ENCODE measurements around the gene NBPF6. TPM values are rescaled to one million over a fixed set of nuclear protein-coding genes. Genes with fewer than 3 reads are reported as not detected.
"Not testable (repeated sequence)": the region's sequence is repeated elsewhere in the genome, so short reads cannot be mapped to it uniquely, and the experiment has no call there.

The NBPF6 gene
- total RNA-seq (not detected), polyA plus RNA-seq (not detected)
- long read RNA-seq, donor 1, result 0 reads
- long read RNA-seq, donor 2, result 0 reads
- long read RNA-seq, donor 3, result 0 reads
- long read RNA-seq, donor 4, result 0 reads
- long read RNA-seq, donor 5, result 0 reads
- long read RNA-seq, donor 6, result 0 reads
- long read RNA-seq, donor 7, result 0 reads
- long read RNA-seq, donor 8, result 0 reads
- long read RNA-seq, donor 9, result 0 reads
- long read RNA-seq, donor 10, result 0 reads

- DNase-seq; H3K9me3 ChIP-seq; H3K27ac ChIP-seq; H3K4me3 ChIP-seq; H3K36me3 ChIP-seq; intact Hi-C loops (cut with DNase I; ENCODE audit: low total_unique reads); H3K27me3 ChIP-seq; H3K4me1 ChIP-seq: not testable (repeated sequence)
- WGBS, 5 donors, result 73 to 95% methylated on average over 2 to 3 of the region's 5 CpGs; no CpG with 5 or more reads in 3 of the 5 donors
Observed at GRCh38 chr1:108450043-108450442, at the start of gene NBPF6. NBPF6 (plus strand) TSS chr1:108450343; CDS start chr1:108450602, 259 bp downstream.

GRCh38 chr1:108411098-108411833, 38.9 kb upstream of the NBPF6 start:
- H3K27me3 ChIP-seq; H3K4me1 ChIP-seq; H3K36me3 ChIP-seq; H3K4me3 ChIP-seq; H3K27ac ChIP-seq; DNase-seq; H3K9me3 ChIP-seq; intact Hi-C loops (cut with DNase I; ENCODE audit: low total_unique reads): not testable (repeated sequence)
- no CpG with 5 or more reads among the region's 6 CpGs for WGBS, 5 donors

- H3K27ac ChIP-seq; H3K4me1 ChIP-seq; H3K4me3 ChIP-seq; H3K9me3 ChIP-seq; H3K27me3 ChIP-seq; H3K36me3 ChIP-seq; intact Hi-C loops (cut with DNase I; ENCODE audit: low total_unique reads); DNase-seq: not testable (repeated sequence)
- no CpG with 5 or more reads among the region's 5 CpGs for WGBS, 5 donors
Observed at GRCh38 chr1:108420129-108420528, 30.0 kb upstream of the NBPF6 start.

GRCh38 chr1:108421061-108421916, 28.9 kb upstream of the NBPF6 start:
- not testable (repeated sequence) for DNase-seq

GRCh38 chr1:108426877-108427276, 23.3 kb upstream of the NBPF6 start:
- H3K27ac ChIP-seq; DNase-seq; H3K27me3 ChIP-seq; H3K36me3 ChIP-seq; H3K4me3 ChIP-seq; H3K4me1 ChIP-seq; intact Hi-C loops (cut with DNase I; ENCODE audit: low total_unique reads); H3K9me3 ChIP-seq: not testable (repeated sequence)
- WGBS, 5 donors, result 42 to 53% methylated on average over 1 of the region's 1 CpG; no CpG with 5 or more reads in 3 of the 5 donors

More at GRCh38 chr1:108421061-108421916, 28.9 kb upstream of the NBPF6 start:
- H3K9me3 ChIP-seq; H3K4me3 ChIP-seq; H3K27me3 ChIP-seq; intact Hi-C loops (cut with DNase I; ENCODE audit: low total_unique reads); H3K4me1 ChIP-seq; H3K27ac ChIP-seq; H3K36me3 ChIP-seq: not testable (repeated sequence)
- no CpG with 5 or more reads among the region's 61 CpGs for WGBS, 5 donors

- H3K36me3 ChIP-seq; H3K4me1 ChIP-seq; H3K27ac ChIP-seq; intact Hi-C loops (cut with DNase I; ENCODE audit: low total_unique reads); H3K4me3 ChIP-seq; H3K9me3 ChIP-seq; DNase-seq; H3K27me3 ChIP-seq: not testable (repeated sequence)
- WGBS, 5 donors, result no CpG with 5 or more reads among the region's 11 CpGs
Observed at GRCh38 chr1:108432002-108432401, 18.1 kb upstream of the NBPF6 start.

GRCh38 chr1:108433404-108433803, 16.7 kb upstream of the NBPF6 start:
- H3K9me3 ChIP-seq; H3K4me3 ChIP-seq; DNase-seq; H3K36me3 ChIP-seq; H3K27me3 ChIP-seq; H3K27ac ChIP-seq; H3K4me1 ChIP-seq; intact Hi-C loops (cut with DNase I; ENCODE audit: low total_unique reads): not testable (repeated sequence)
- WGBS, 5 donors, result no CpG with 5 or more reads among the region's 3 CpGs

- H3K36me3 ChIP-seq; H3K27ac ChIP-seq; H3K27me3 ChIP-seq; H3K4me3 ChIP-seq; H3K4me1 ChIP-seq; DNase-seq; intact Hi-C loops (cut with DNase I; ENCODE audit: low total_unique reads); H3K9me3 ChIP-seq: not testable (repeated sequence)
Observed at GRCh38 chr1:108438536-108438935, 11.6 kb upstream of the NBPF6 start.

GRCh38 chr1:108454521-108454920, 4.4 kb downstream of the NBPF6 start:
- intact Hi-C loops (cut with DNase I; ENCODE audit: low total_unique reads); H3K4me3 ChIP-seq; H3K27me3 ChIP-seq; H3K36me3 ChIP-seq; DNase-seq; H3K27ac ChIP-seq; H3K4me1 ChIP-seq; H3K9me3 ChIP-seq: not testable (repeated sequence)
- whole genome bisulfite sequencing, 5 donors, result no CpG with 5 or more reads among the region's 2 CpGs

- no CpG with 5 or more reads among the region's 2 CpGs for WGBS, 5 donors
- H3K27me3 ChIP-seq; H3K27ac ChIP-seq; H3K4me3 ChIP-seq; H3K36me3 ChIP-seq; intact Hi-C loops (cut with DNase I; ENCODE audit: low total_unique reads); DNase-seq; H3K4me1 ChIP-seq; H3K9me3 ChIP-seq: not testable (repeated sequence)
Observed at GRCh38 chr1:108458661-108459060, 8.5 kb downstream of the NBPF6 start.

GRCh38 chr1:108461758-108462157, 11.6 kb downstream of the NBPF6 start:
- H3K27me3 ChIP-seq; H3K4me1 ChIP-seq; DNase-seq; intact Hi-C loops (cut with DNase I; ENCODE audit: low total_unique reads); H3K9me3 ChIP-seq; H3K36me3 ChIP-seq; H3K27ac ChIP-seq; H3K4me3 ChIP-seq: not testable (repeated sequence)
- WGBS, 5 donors, result no CpG with 5 or more reads among the region's 3 CpGs

- H3K27me3 ChIP-seq; H3K27ac ChIP-seq; H3K9me3 ChIP-seq; intact Hi-C loops (cut with DNase I; ENCODE audit: low total_unique reads); DNase-seq; H3K4me1 ChIP-seq; H3K36me3 ChIP-seq; H3K4me3 ChIP-seq: not testable (repeated sequence)
- WGBS, 5 donors, result no CpG with 5 or more reads among the region's 3 CpGs
Observed at GRCh38 chr1:108463962-108464361, 13.8 kb downstream of the NBPF6 start.

All from stomach (tissue), 19 donors.